Osteoblast (primary cell): ENCODE data around the gene FMN1. TPM values are rescaled to one million over a fixed set of nuclear protein-coding genes. Genes with fewer than 3 reads are reported as not detected.

Experiments used
- DNase-seq: peaks from one replicate; pipeline ENCODE4 v3.0.0; 2011; ENCODE audit warnings: low spot score, mixed read lengths; ENCODE audit not compliant: insufficient read length; ENCODE audit errors: missing footprints
- H2AFZ ChIP-seq: 2 replicates; pipeline ENCODE4 v1.6.0; 2011; ENCODE audit warnings: mild to moderate bottlenecking, low read length
- H3K27ac ChIP-seq: 2 replicates; pipeline ENCODE4 v1.5.1; 2011; ENCODE audit warnings: mild to moderate bottlenecking, low read depth, low read length, moderate library complexity
- H3K27me3 ChIP-seq: 2 replicates; pipeline ENCODE4 v1.6.0; 2012; ENCODE audit warnings: mild to moderate bottlenecking, control low read depth, inconsistent platforms, low read length, moderate library complexity; ENCODE audit not compliant: insufficient read depth
- H3K36me3 ChIP-seq: 2 replicates; pipeline ENCODE4 v1.5.1; 2011; ENCODE audit warnings: mild to moderate bottlenecking, low read length, control low read depth, moderate library complexity; ENCODE audit not compliant: insufficient read depth
- H3K4me1 ChIP-seq: 2 replicates; pipeline ENCODE4 v1.5.1; 2011; ENCODE audit warnings: mild to moderate bottlenecking, low read length, control low read depth, moderate library complexity; ENCODE audit not compliant: insufficient read depth
- H3K4me2 ChIP-seq: 2 replicates; pipeline ENCODE4 v1.6.0; 2011; ENCODE audit warnings: mild to moderate bottlenecking, low read length; ENCODE audit not compliant: insufficient read depth
- H3K4me3 ChIP-seq: fragments of 200-600 bp; sonication (generic); 3 replicates; pipeline ENCODE4 v1.5.1; 2012; ENCODE audit warnings: mild to moderate bottlenecking, low read length, inconsistent platforms; ENCODE audit not compliant: insufficient read depth
- H3K79me2 ChIP-seq: 2 replicates; pipeline ENCODE4 v1.6.0; 2012; ENCODE audit warnings: mild to moderate bottlenecking, low read length, control low read depth, inconsistent platforms; ENCODE audit not compliant: insufficient read depth
- H3K9me3 ChIP-seq: 2 replicates; pipeline ENCODE4 v1.5.1; 2011; ENCODE audit warnings: low read depth, low read length, control low read depth
- H4K20me1 ChIP-seq: 2 replicates; pipeline ENCODE4 v1.6.0; 2012; ENCODE audit warnings: mild to moderate bottlenecking, low read length, control low read depth; ENCODE audit not compliant: insufficient read depth
- total RNA-seq: library from RNA; depleted of rRNA; stranded (reverse); fragments of >200 nt; gene quantifications from 2 replicates; pipeline ENCODE4 v1.2.3, GENCODE V29; 2012
- TF ChIP-seq, protein P1 (sequence below): IDR thresholded peaks from 2 replicates; pipeline ENCODE4 v1.5.1; 2011; ENCODE audit warnings: mild to moderate bottlenecking, low read depth, low read length, moderate library complexity; ENCODE audit errors: extremely low read depth

The FMN1 gene
- total RNA-seq, 1 donor = 9.0 TPM

DNA sequence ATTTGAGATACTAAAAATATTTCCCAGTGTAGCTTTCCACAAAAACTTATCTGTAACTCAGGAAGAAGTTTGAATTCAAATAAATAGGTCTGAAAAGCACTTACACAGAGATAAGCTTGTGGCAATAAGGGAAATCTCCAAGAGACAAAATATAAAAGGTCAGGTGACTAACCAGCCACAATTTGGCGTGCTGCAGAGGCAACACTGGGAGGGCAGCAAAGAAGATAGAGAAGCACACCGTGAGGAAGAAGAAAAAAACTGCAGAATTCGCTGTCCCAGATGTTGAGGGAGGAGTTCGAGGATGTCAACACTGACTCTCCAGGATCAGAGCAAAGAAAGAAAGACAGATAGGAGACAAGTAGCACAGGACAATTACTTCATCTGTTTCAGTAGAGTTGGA is 204.4 kb downstream of the FMN1 start:
- no peaks in the 10 kb centered on the region for H3K9me3 ChIP-seq
- DNase-seq = no peak
- H2AFZ ChIP-seq = no peak overlapping the region
- H3K27ac ChIP-seq = no peak overlapping the region
- TF ChIP-seq, protein P1, sequence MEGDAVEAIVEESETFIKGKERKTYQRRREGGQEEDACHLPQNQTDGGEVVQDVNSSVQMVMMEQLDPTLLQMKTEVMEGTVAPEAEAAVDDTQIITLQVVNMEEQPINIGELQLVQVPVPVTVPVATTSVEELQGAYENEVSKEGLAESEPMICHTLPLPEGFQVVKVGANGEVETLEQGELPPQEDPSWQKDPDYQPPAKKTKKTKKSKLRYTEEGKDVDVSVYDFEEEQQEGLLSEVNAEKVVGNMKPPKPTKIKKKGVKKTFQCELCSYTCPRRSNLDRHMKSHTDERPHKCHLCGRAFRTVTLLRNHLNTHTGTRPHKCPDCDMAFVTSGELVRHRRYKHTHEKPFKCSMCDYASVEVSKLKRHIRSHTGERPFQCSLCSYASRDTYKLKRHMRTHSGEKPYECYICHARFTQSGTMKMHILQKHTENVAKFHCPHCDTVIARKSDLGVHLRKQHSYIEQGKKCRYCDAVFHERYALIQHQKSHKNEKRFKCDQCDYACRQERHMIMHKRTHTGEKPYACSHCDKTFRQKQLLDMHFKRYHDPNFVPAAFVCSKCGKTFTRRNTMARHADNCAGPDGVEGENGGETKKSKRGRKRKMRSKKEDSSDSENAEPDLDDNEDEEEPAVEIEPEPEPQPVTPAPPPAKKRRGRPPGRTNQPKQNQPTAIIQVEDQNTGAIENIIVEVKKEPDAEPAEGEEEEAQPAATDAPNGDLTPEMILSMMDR = no peak
- no peak overlapping the region for H3K4me3 ChIP-seq
- no peaks in the 10 kb centered on the region for H3K36me3 ChIP-seq
- H4K20me1 ChIP-seq = no peaks in the 10 kb centered on the region
- peaks cover 20% of the 10 kb centered on the region for H3K79me2 ChIP-seq
- no peak overlapping the region for H3K4me2 ChIP-seq
- no peaks in the 10 kb centered on the region for H3K27me3 ChIP-seq
- H3K4me1 ChIP-seq = peaks cover 13% of the 10 kb centered on the region

DNA sequence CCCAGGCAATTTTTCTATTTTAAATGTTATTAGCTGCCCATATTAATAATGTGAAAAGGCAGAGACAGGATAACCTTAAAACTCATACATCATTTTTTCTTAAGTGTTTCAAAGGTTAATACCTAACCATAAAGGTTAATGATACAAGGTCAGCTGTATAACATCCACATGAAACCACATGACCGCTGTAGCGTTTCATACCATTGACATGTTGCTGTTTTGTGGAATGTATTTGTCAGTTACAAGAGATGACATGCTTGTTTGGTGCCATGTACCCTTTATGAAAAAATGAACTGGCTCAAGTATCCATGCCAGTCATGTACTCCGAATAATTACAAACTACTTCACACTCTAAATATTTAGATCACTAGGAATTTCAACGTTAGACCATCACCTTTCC is 207.4 kb downstream of the FMN1 start:
- Histone ChIP-seq H3K4me3 (no peak overlapping the region), H2AFZ (no peak overlapping the region), H3K4me2 (no peak overlapping the region), H3K36me3 (no peaks in the 10 kb centered on the region), H3K9me3 (no peaks in the 10 kb centered on the region), H3K4me1 (peaks cover 6% of the 10 kb centered on the region), H3K79me2 (peaks cover 19% of the 10 kb centered on the region), H3K27ac (no peak overlapping the region), H4K20me1 (no peaks in the 10 kb centered on the region), H3K27me3 (no peaks in the 10 kb centered on the region)
- DNase-seq = no peak
- TF ChIP-seq, protein P1 = no peak

DNA sequence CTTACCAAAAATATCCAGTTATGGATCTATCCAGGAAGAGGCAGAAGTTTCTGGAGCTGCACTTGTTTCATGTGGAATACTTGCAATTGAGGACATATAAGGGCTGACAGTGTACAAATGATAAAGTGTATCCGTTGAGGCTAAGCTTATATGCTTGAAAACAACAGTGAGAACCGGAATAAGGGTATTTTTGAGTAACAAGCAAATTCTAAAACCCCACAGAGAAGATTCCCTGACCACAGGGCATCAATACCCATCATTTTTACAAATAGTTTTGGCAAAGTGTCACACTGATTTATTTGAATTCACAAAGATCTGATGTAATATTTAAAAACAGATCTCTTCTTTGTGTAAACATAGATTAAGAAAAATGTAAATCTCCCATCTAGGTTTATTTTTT is 208.4 kb downstream of the FMN1 start:
- H3K9me3 ChIP-seq = no peaks in the 10 kb centered on the region
- peaks cover 6% of the 10 kb centered on the region for H3K4me1 ChIP-seq
- TF ChIP-seq, protein P1 = no peak
- no peaks in the 10 kb centered on the region for H3K36me3 ChIP-seq
- H3K4me2 ChIP-seq = no peak overlapping the region
- no peaks in the 10 kb centered on the region for H3K27me3 ChIP-seq
- no peaks in the 10 kb centered on the region for H4K20me1 ChIP-seq
- no peak for DNase-seq
- H3K27ac ChIP-seq = no peak overlapping the region
- no peak overlapping the region for H2AFZ ChIP-seq
- H3K4me3 ChIP-seq = no peak overlapping the region
- peaks cover 18% of the 10 kb centered on the region for H3K79me2 ChIP-seq

DNA sequence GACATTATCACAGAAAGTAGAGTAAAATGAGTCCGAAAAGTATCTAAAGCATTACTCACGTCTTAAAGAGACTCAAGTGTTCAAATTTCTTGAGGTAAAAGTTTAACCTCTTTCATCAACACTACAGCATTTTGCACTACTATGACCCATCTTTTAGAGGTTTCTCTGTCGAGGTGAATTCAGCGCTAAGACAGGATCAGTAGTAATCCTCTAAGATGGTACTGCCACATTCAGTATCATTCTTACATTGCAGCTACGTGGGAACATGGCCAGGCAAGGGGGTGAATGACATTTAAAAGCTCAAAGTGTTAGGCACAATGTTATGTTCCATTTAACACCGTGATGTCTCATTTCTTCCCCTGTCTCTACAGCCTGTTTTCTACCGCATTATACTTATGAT is 210.8 kb downstream of the FMN1 start:
- no peak for DNase-seq
- no peaks in the 10 kb centered on the region for H3K9me3 ChIP-seq
- peaks cover 19% of the 10 kb centered on the region for H3K4me1 ChIP-seq
- no peak overlapping the region for H3K27ac ChIP-seq
- TF ChIP-seq, protein P1 = no peak
- H3K27me3 ChIP-seq = no peaks in the 10 kb centered on the region
- H3K4me3 ChIP-seq = no peak overlapping the region
- no peak overlapping the region for H2AFZ ChIP-seq
- H3K79me2 ChIP-seq = peaks cover 17% of the 10 kb centered on the region
- H4K20me1 ChIP-seq = no peaks in the 10 kb centered on the region
- no peak overlapping the region for H3K4me2 ChIP-seq
- no peaks in the 10 kb centered on the region for H3K36me3 ChIP-seq
